Measurements from ENCODE around the gene CLIP2.

DNA sequence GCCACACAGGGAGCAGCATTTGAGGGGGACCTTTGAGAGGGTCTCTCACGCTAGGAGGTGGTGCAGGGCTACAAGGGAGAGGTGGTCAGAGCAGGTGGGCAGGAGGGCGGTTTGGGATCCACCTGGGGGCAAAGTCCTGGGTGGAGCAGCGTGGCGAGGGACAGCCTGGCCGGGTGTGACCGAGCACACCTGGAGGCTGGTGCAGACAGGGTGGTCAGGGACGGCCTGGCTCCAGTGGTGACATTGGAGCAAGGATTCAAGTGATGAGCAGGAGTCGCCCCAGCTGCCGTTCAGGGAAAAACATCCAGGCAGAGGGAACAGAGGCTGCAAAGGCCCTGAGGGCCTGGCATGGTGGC is 36.0 kb downstream of the CLIP2 start:
- TF ChIP-seq, protein P1, sequence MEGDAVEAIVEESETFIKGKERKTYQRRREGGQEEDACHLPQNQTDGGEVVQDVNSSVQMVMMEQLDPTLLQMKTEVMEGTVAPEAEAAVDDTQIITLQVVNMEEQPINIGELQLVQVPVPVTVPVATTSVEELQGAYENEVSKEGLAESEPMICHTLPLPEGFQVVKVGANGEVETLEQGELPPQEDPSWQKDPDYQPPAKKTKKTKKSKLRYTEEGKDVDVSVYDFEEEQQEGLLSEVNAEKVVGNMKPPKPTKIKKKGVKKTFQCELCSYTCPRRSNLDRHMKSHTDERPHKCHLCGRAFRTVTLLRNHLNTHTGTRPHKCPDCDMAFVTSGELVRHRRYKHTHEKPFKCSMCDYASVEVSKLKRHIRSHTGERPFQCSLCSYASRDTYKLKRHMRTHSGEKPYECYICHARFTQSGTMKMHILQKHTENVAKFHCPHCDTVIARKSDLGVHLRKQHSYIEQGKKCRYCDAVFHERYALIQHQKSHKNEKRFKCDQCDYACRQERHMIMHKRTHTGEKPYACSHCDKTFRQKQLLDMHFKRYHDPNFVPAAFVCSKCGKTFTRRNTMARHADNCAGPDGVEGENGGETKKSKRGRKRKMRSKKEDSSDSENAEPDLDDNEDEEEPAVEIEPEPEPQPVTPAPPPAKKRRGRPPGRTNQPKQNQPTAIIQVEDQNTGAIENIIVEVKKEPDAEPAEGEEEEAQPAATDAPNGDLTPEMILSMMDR (conservative IDR thresholded peaks at IDR 0.05; ENCODE audit: low read length), result no peak
- TF ChIP-seq EZH2phosphoT487 (IDR thresholded peaks at IDR 0.05; ENCODE audit: borderline replicate concordance), result no peak

Measured in Loucy (cell line).